Measurements from ENCODE around the gene IL1RAP.

DNA sequence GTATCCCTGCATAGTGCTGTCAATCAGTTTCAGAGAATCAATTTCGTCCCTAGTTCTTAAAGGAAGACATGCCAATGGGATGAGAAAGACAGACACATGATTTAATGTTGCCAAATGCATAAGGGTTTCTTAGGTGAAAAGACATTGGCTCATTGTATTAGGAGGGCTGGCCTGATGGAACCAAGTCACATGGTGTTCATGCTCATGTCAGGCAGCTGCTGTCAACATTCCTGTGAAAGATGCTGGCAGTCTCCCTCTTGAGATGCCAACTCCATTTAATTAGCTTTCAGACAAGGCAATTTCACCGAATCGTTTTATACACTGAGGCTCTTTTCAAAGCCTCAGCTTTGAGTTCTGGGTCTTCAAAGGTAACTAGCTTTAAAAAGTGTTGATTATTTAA, 16.1 kb upstream of the IL1RAP start:
- TF ChIP-seq, protein P1, sequence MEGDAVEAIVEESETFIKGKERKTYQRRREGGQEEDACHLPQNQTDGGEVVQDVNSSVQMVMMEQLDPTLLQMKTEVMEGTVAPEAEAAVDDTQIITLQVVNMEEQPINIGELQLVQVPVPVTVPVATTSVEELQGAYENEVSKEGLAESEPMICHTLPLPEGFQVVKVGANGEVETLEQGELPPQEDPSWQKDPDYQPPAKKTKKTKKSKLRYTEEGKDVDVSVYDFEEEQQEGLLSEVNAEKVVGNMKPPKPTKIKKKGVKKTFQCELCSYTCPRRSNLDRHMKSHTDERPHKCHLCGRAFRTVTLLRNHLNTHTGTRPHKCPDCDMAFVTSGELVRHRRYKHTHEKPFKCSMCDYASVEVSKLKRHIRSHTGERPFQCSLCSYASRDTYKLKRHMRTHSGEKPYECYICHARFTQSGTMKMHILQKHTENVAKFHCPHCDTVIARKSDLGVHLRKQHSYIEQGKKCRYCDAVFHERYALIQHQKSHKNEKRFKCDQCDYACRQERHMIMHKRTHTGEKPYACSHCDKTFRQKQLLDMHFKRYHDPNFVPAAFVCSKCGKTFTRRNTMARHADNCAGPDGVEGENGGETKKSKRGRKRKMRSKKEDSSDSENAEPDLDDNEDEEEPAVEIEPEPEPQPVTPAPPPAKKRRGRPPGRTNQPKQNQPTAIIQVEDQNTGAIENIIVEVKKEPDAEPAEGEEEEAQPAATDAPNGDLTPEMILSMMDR (conservative IDR thresholded peaks at IDR 0.05) = no peak
- no peak for TF ChIP-seq ZFX (IDR thresholded peaks at IDR 0.05)

Data from C4-2B (cell line).